ENCODE results near the gene PIMREG. TPM values are rescaled to one million over a fixed set of nuclear protein-coding genes. Genes with fewer than 3 reads are reported as not detected.

The PIMREG gene, protein sequence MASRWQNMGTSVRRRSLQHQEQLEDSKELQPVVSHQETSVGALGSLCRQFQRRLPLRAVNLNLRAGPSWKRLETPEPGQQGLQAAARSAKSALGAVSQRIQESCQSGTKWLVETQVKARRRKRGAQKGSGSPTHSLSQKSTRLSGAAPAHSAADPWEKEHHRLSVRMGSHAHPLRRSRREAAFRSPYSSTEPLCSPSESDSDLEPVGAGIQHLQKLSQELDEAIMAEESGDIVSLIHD
- total RNA-seq: 10 to 100 TPM; 16.7 to 16.9 TPM

GRCh38 chr17:6443692-6444570 is at the start of gene PIMREG:
TSS of gene PIMREG (plus strand) at chr17:6444455. CDS start at chr17:6445111, 656 bp downstream.
- Mint-ChIP-seq H3K4me3 (peak within 1 kb of the TSS; percentile 95), H3K9me3 (no peaks in the 10 kb centered on the region), H3K36me3 (no peaks in the 10 kb centered on the region), H3K4me1 (ENCODE audit: low read depth) (peaks cover 12% of the 10 kb centered on the region), H3K27me3 (peaks cover 4% of the 10 kb centered on the region), H3K27ac (peak within 1 kb of the TSS; percentile 86)
- ChIA-PET POLR2A (interaction anchor here (0.7 kb wide), 1 partner anchor 297 kb away, joined by 3 read pairs; no protein-coding TSS in a partner anchor), CTCF (interaction anchor here (1.4 to 2.5 kb wide), 3 partner anchors 8 to 857 kb away, joined by 3 to 13 read pairs (median 7); no protein-coding TSS in a partner anchor)
- DNase-seq: peak; percentile 97
- intact Hi-C loops (cut with micrococcal nuclease): loop anchor here (5.0 kb wide), 1 partner anchor 198 kb away; the partner anchor contains the start of genes KIAA0753 and TXNDC17

DNA sequence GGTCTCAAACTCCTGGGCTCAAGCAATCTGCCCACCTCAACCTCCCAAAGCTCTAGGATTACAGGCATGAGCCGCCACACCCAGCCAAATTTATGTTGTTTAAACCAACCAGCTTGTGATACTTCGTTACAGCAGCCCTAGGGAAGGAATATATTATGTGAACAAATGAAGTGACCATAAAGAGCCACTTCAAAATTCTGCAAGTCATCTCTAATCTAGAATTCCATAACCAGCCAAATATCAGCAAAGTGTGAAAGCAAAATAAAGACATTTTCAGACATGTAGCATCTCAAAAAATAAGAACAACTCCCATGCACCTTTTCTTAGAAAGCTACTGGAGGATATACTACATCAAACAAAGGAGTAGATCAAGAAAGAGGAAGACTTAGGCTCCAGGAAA is 45.3 kb upstream of the PIMREG start:
- no peak overlapping the region for H3K4me3 Mint-ChIP-seq
- CTCF ChIA-PET: no interaction called here
- H3K36me3 Mint-ChIP-seq: no peaks in the 10 kb centered on the region
- peaks cover 7% of the 10 kb centered on the region for H3K9me3 Mint-ChIP-seq
- H3K4me1 Mint-ChIP-seq (ENCODE audit: low read depth): no peaks in the 10 kb centered on the region
- POLR2A ChIA-PET: no interaction called here
- intact Hi-C loops (cut with micrococcal nuclease): no loop called here
- peaks cover 18% of the 10 kb centered on the region for H3K27me3 Mint-ChIP-seq
- H3K27ac Mint-ChIP-seq: no peak overlapping the region
- DNase-seq: no peak

- intact Hi-C loops (cut with micrococcal nuclease): no loop called here
- Mint-ChIP-seq H3K36me3 (no peaks in the 10 kb centered on the region), H3K9me3 (peaks cover 7% of the 10 kb centered on the region), H3K4me1 (ENCODE audit: low read depth) (no peaks in the 10 kb centered on the region), H3K27ac (no peak overlapping the region), H3K27me3 (peaks cover 13% of the 10 kb centered on the region), H3K4me3 (no peak overlapping the region)
- ChIA-PET POLR2A (no interaction called here), CTCF (no interaction called here)
- no peak for DNase-seq
Observed at GRCh38 chr17:6402258-6402657, 42.0 kb upstream of the PIMREG start.

DNA sequence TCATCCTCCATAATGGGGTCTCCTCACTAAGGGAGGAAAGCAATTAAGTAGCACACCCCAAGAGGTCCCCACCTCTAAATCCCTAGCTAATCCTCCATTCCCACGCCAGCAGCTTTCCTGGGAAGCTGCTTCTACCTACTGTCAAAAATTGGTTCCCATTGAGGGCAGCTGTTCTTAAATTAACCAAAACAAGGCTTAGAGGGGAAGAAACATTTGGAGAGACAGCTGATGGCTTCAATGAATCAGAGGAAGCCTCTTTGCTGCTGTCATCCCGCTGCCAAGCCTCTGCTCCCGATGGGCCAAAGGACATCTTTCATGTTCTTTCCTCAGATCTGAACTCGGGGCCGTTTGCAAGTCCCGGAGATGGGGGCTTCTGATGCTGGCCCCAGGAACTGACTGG is 36.0 kb upstream of the PIMREG start:
- Mint-ChIP-seq H3K4me3 (no peak overlapping the region), H3K27me3 (peaks cover 10% of the 10 kb centered on the region), H3K27ac (no peak overlapping the region), H3K9me3 (no peaks in the 10 kb centered on the region), H3K36me3 (no peaks in the 10 kb centered on the region), H3K4me1 (ENCODE audit: low read depth) (no peaks in the 10 kb centered on the region)
- CTCF ChIA-PET: interaction anchor here (0.5 kb wide), 1 partner anchor 404 kb away, joined by 4 read pairs; no protein-coding TSS in a partner anchor
- intact Hi-C loops (cut with micrococcal nuclease): no loop called here
- POLR2A ChIA-PET: no interaction called here
- DNase-seq: no peak

DNA sequence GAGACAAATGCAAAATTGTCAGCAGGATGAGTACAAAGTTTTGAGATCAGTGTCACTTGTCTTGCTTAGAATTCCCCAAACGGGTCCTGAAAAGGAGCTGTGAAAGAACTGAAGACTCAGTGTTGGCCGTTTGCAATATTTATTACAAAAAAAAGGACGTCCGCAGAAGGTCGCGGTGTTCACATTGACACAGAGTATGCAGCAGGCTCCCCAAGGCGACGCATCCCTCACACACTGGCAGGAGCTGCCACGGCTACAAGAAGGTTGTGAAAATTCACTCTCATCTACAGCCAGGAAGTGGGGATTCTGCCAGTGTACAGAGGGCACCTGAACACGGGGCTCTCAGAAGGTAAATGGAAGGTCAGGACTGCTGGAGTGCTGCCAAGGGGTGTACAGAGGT is 35.5 kb upstream of the PIMREG start:
- Mint-ChIP-seq H3K27me3 (peaks cover 11% of the 10 kb centered on the region), H3K4me3 (no peak overlapping the region), H3K9me3 (no peaks in the 10 kb centered on the region), H3K4me1 (ENCODE audit: low read depth) (no peaks in the 10 kb centered on the region), H3K27ac (no peak overlapping the region), H3K36me3 (no peaks in the 10 kb centered on the region)
- intact Hi-C loops (cut with micrococcal nuclease): no loop called here
- CTCF ChIA-PET: interaction anchor here (0.5 kb wide), 1 partner anchor 404 kb away, joined by 4 read pairs; no protein-coding TSS in a partner anchor
- POLR2A ChIA-PET: no interaction called here
- no peak for DNase-seq

GRCh38 chr17:6413065-6413464 is 31.2 kb upstream of the PIMREG start:
- H3K9me3 Mint-ChIP-seq: no peaks in the 10 kb centered on the region
- ChIA-PET POLR2A (no interaction called here), CTCF (interaction anchor here (0.6 to 1.6 kb wide), 10 partner anchors 8 to 821 kb away, joined by 3 to 5 read pairs (median 3); no protein-coding TSS in a partner anchor)
- H3K4me3 Mint-ChIP-seq: no peak overlapping the region
- no peak for DNase-seq
- H3K27ac Mint-ChIP-seq: no peak overlapping the region
- intact Hi-C loops (cut with micrococcal nuclease): loop anchor here (1.0 kb wide), 1 partner anchor 128 kb away; no protein-coding TSS in a partner anchor
- H3K4me1 Mint-ChIP-seq (ENCODE audit: low read depth): no peaks in the 10 kb centered on the region
- H3K36me3 Mint-ChIP-seq: no peaks in the 10 kb centered on the region
- H3K27me3 Mint-ChIP-seq: peaks cover 3% of the 10 kb centered on the region

GRCh38 chr17:6415616-6416015 is 28.6 kb upstream of the PIMREG start:
- peaks cover 10% of the 10 kb centered on the region for H3K27me3 Mint-ChIP-seq
- H3K9me3 Mint-ChIP-seq: no peaks in the 10 kb centered on the region
- no peak overlapping the region for H3K4me3 Mint-ChIP-seq
- intact Hi-C loops (cut with micrococcal nuclease): no loop called here
- DNase-seq: no peak
- H3K27ac Mint-ChIP-seq: no peak overlapping the region
- no peaks in the 10 kb centered on the region for H3K36me3 Mint-ChIP-seq
- H3K4me1 Mint-ChIP-seq (ENCODE audit: low read depth): no peaks in the 10 kb centered on the region
- ChIA-PET CTCF (interaction anchor here (0.6 to 1.1 kb wide), 2 partner anchors 345 to 824 kb away, joined by 3 to 4 read pairs; no protein-coding TSS in a partner anchor), POLR2A (no interaction called here)

DNA sequence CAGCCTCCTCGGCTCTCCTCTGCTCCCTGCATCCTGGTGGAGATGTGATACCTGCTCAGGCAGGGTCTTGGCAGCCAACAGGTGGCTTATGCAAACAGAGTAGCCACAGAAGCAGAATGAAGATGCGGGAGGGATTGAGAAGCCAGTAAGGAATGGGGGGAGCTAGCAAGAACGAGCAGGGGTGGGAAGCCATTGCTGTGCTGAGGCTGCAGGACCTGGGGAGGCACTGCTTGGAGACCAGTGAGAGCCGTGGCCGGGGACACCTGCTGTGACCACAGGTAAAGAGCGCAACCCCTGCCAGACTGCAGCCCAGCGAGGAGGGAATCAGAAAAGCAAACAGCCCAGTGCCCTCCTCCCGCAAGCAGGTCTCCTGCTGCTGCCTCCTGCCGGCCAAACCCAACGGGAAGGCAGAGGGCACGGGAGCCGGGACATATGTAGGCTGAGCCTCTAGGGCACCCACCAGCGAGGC is 24.0 kb upstream of the PIMREG start:
- peak; percentile 36 for DNase-seq
- peaks cover 23% of the 10 kb centered on the region for H3K27me3 Mint-ChIP-seq
- no peak overlapping the region for H3K27ac Mint-ChIP-seq
- H3K9me3 Mint-ChIP-seq: no peaks in the 10 kb centered on the region
- ChIA-PET POLR2A (no interaction called here), CTCF (interaction anchor here (0.9 to 2.2 kb wide), 2 partner anchors 16 to 826 kb away, joined by 3 to 4 read pairs; no protein-coding TSS in a partner anchor)
- intact Hi-C loops (cut with micrococcal nuclease): loop anchor here (5.0 kb wide), 1 partner anchor 713 kb away; no protein-coding TSS in a partner anchor
- H3K4me3 Mint-ChIP-seq: no peak overlapping the region
- H3K4me1 Mint-ChIP-seq (ENCODE audit: low read depth): no peaks in the 10 kb centered on the region
- no peaks in the 10 kb centered on the region for H3K36me3 Mint-ChIP-seq

GRCh38 chr17:6421700-6422604 is 22.3 kb upstream of the PIMREG start:
- POLR2A ChIA-PET: no interaction called here
- DNase-seq: peak; percentile 83
- CTCF ChIA-PET: interaction anchor here (0.9 to 3.7 kb wide), 8 partner anchors 9 to 838 kb away, joined by 3 to 17 read pairs (median 6); partner anchors contain the start of gene AIPL1
- H3K4me1 Mint-ChIP-seq (ENCODE audit: low read depth): peaks cover 2% of the 10 kb centered on the region
- H3K9me3 Mint-ChIP-seq: no peaks in the 10 kb centered on the region
- peaks cover 23% of the 10 kb centered on the region for H3K27me3 Mint-ChIP-seq
- H3K4me3 Mint-ChIP-seq: no peak overlapping the region
- intact Hi-C loops (cut with micrococcal nuclease): loop anchor here (1.0 to 5.0 kb wide), 2 partner anchors 715 to 835 kb away; no protein-coding TSS in a partner anchor
- no peaks in the 10 kb centered on the region for H3K36me3 Mint-ChIP-seq
- H3K27ac Mint-ChIP-seq: no peak overlapping the region

- Mint-ChIP-seq H3K27ac (no peak overlapping the region), H3K9me3 (no peaks in the 10 kb centered on the region), H3K36me3 (no peaks in the 10 kb centered on the region), H3K27me3 (peaks cover 23% of the 10 kb centered on the region), H3K4me1 (ENCODE audit: low read depth) (peaks cover 9% of the 10 kb centered on the region), H3K4me3 (no peak overlapping the region)
- POLR2A ChIA-PET: no interaction called here
- no peak for DNase-seq
- CTCF ChIA-PET: interaction anchor here (0.6 to 3.7 kb wide), 6 partner anchors 13 to 837 kb away, joined by 3 to 17 read pairs (median 10); partner anchors contain the start of gene AIPL1
- intact Hi-C loops (cut with micrococcal nuclease): loop anchor here (1.0 to 5.0 kb wide), 2 partner anchors 715 to 835 kb away; no protein-coding TSS in a partner anchor
Observed at GRCh38 chr17:6422654-6423241, 21.5 kb upstream of the PIMREG start.

DNA sequence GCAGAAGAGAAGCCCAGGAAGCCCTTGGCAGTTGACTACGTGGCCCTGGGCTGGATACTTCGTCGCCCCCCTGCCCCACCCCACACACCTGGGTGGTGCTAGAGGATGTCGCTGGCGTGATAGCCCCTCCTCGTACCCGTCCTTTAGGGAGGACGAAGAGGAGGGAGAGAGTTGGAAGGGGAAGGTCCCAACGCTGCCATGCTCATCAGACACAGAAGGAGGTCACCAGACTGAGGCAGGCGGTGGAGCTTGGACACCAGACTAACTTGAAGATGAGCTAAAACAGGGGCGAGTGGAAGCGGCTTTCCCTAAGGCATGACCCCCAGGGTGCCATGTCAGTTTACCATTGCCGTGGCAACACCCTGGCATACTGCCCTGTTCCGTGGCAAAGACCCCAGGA is 20.3 kb upstream of the PIMREG start:
- Mint-ChIP-seq H3K4me3 (no peak overlapping the region), H3K27me3 (peaks cover 21% of the 10 kb centered on the region), H3K4me1 (ENCODE audit: low read depth) (peaks cover 17% of the 10 kb centered on the region), H3K9me3 (no peaks in the 10 kb centered on the region), H3K36me3 (no peaks in the 10 kb centered on the region), H3K27ac (no peak overlapping the region)
- DNase-seq: no peak
- intact Hi-C loops (cut with micrococcal nuclease): loop anchor here (5.0 kb wide), 1 partner anchor 717 kb away; no protein-coding TSS in a partner anchor
- ChIA-PET CTCF (interaction anchor here (1.1 to 3.7 kb wide), 4 partner anchors 10 to 836 kb away, joined by 3 to 20 read pairs (median 16); partner anchors contain the start of gene AIPL1), POLR2A (no interaction called here)

All from activated CD4-positive, alpha-beta memory T cell treated with anti-CD3 and anti-CD28 coated beads for 36 hours (primary cell).